Mucosa of descending colon (tissue), 3 donors: ENCODE measurements around the gene ORAI3. TPM values are rescaled to one million over a fixed set of nuclear protein-coding genes. Genes with fewer than 3 reads are reported as not detected.

Experiments
- ATAC-seq: fragments of 200-7000 bp; cut with Tn5 transposase; one replicate; pipeline ENCODE4 v1.9.1; 2020; ENCODE audit warnings: mild to moderate bottlenecking, moderate library complexity
- DNase-seq, 3 donors: peaks; one replicate each; pipeline ENCODE4 v3.0.0-alpha.2; 2020
- H3K36me3 ChIP-seq: fragments of 200-600 bp; one replicate; pipeline ENCODE4 v1.8.0; 2021; ENCODE audit warnings: low read depth, mild to moderate bottlenecking
- H3K4me1 ChIP-seq: fragments of 200-600 bp; one replicate; pipeline ENCODE4 v1.8.0; 2021; ENCODE audit warnings: low read depth, mild to moderate bottlenecking
- H3K4me3 ChIP-seq: fragments of 200-600 bp; one replicate; pipeline ENCODE4 v1.8.0; 2021; ENCODE audit warnings: mild to moderate bottlenecking
- H3K9me3 ChIP-seq: fragments of 200-600 bp; one replicate; pipeline ENCODE4 v1.8.0; 2021; ENCODE audit warnings: mild to moderate bottlenecking
- CTCF ChIP-seq: fragments of 200-600 bp; IDR thresholded peaks from one replicate; pipeline ENCODE4 v1.8.0; 2022; ENCODE audit warnings: antibody characterized with exemption, mild to moderate bottlenecking
- intact Hi-C, 2 donors: fragments of 100-400 bp; cut with DNase I in 1 of 2; cut with micrococcal nuclease in 1 of 2; formaldehyde crosslinking; loops; one replicate each; pipeline versions ENCODE4 v1.11.0 to v1.11.1; 2022; cut with DNase I, micrococcal nuclease
- total RNA-seq, 3 donors: library from RNA; stranded (reverse); fragmentation: NEBNext Ultra II Directional in 2 of 3; extraction: Animal tissue kit (Norgen Biotek cat#: 25700) in 2 of 3; gene quantifications; one replicate each; pipeline versions ENCODE4 v1.2.1 to v1.2.4, GENCODE V29; 2021 to 2023
- donor health status: DM: no; HTN: no; CAD: no; lungs with moderate emphysema.
- donor health status: DM: no; HTN: no; CAD: no.
- donor health status: DM: no; HTN: yes; CAD: no.

ORAI3 gene
- total RNA-seq, 3 donors from 2014 or later: 14.6 to 24.6 (median 15.4) TPM

- H3K9me3 ChIP-seq: no peaks in the 10 kb centered on the region
- H3K36me3 ChIP-seq: no peaks in the 10 kb centered on the region
- intact Hi-C loops: no loop called here
- ATAC-seq (no peak), DNase-seq (no peak)
- no peak overlapping the region for H3K4me3 ChIP-seq
- no peak for TF ChIP-seq CTCF
- H3K4me1 ChIP-seq: no peaks in the 10 kb centered on the region
These were observed 42.2 kb downstream of the ORAI3 start for GRCh38 chr16:30991052-30991451.

DNA sequence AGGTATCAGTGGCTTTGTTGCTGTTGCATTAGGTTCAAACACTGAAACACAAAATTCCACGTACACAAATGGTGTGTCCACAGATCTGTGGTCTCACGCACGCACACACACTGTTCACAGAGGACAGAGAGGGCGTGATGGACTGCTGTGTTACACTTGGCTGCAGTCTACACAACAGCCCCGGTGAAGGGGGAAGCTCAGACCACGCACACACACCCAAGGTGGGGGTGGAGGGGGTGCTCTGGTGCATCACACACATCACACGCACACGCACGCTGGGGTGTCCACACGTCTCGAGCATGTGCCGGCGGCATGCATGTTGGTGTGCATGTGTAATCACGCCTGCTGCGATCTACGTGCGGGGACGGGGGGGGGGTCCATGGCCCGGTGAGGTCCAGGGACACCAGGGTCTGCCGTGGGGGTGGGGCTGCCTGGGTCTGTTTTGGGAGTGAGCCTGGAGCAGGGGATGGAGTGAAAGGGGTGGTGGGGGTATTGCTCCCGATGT lies 43.5 kb downstream of the ORAI3 start:
- H3K4me1 ChIP-seq: peaks cover 3% of the 10 kb centered on the region

DNA sequence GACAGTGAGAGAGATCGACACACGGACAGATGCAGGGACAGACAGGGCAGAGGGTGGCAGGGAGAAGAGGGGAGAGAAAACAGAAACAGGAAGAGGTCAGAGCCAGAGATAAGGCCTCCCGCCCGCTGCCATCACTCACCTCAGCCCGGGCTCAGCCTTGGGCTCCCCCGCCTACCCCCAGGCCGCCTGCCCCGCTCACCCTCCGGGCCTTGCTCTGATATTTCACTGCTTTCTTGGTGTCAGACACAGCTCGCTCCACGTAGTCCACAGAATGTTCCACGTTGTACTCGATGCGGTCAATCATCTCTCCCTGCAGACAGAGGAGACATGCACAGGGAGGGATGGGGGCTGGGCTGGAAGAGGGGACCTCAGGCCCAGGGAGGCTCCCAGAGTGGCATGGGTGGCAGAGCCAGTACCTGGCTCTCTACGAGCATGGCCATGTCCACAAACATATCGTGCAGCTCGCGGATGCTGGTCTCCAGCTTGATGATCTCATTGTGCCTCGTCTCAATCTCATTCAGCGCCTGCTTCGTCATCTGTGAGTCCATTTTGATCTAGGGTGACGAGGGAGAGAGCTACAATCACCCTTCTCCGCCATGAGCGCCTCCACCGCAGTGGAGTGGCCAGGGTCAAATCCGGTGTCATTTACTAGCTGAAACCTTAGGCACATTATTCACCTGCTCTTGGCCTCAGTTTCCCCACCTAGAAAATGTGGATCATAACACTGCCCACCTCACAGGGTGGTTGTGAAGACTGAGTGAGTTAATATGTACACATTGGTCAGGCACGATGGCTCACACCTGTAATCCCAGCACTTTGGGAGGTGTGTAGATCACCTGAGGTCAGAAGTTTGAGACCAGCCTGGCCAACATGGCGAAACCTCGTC lies 44.3 kb downstream of the ORAI3 start:
- ATAC-seq (no peak), DNase-seq (no peak)
- Histone ChIP-seq H3K9me3 (no peaks in the 10 kb centered on the region), H3K4me1 (peaks cover 3% of the 10 kb centered on the region), H3K36me3 (no peaks in the 10 kb centered on the region), H3K4me3 (no peak overlapping the region)
- no peak for TF ChIP-seq CTCF
- intact Hi-C loops: no loop called here

More for the DNA sequence above, 43.5 kb downstream of the ORAI3 start:
- ATAC-seq (no peak), DNase-seq (no peak)
- Histone ChIP-seq H3K9me3 (no peaks in the 10 kb centered on the region), H3K36me3 (no peaks in the 10 kb centered on the region), H3K4me3 (no peak overlapping the region)
- intact Hi-C loops: no loop called here
- no peak for TF ChIP-seq CTCF

DNA sequence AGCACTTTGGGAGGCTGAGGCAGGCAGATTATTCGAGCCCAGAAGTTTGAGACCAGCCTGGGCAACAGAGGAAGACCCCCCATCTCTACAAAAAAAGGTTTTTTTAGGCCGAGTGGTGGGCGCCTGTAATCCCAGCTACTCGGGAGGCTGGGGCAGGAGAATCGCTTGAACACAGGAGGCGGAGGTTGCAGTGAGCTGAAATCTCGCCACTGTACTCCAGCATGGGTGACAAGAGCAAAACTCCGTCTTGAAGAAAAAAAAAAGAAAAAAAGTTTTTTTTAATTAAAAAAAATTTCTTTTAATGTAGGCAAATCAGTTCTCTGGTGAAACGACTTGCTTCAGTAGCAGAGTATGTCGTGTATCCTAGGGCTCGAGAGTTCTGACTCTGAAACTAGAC lies 47.1 kb downstream of the ORAI3 start:
- no peak for TF ChIP-seq CTCF
- H3K4me3 ChIP-seq: no peak overlapping the region
- DNase-seq (no peak), ATAC-seq (no peak)
- H3K9me3 ChIP-seq: no peaks in the 10 kb centered on the region
- intact Hi-C loops: no loop called here
- H3K4me1 ChIP-seq: peaks cover 3% of the 10 kb centered on the region
- no peaks in the 10 kb centered on the region for H3K36me3 ChIP-seq

GRCh38 chr16:30996324-30996984 lies 47.6 kb downstream of the ORAI3 start:
- intact Hi-C loops: no loop called here
- Histone ChIP-seq H3K4me3 (no peak overlapping the region), H3K36me3 (no peaks in the 10 kb centered on the region), H3K4me1 (peaks cover 3% of the 10 kb centered on the region), H3K9me3 (no peaks in the 10 kb centered on the region)
- peak in 2 of 3 donors; percentile 39 to 55 for DNase-seq
- peak; percentile 59 for ATAC-seq
- TF ChIP-seq CTCF: no peak
